Breast epithelium (tissue), 4 donors: ENCODE results near the gene FAM131A. TPM values are rescaled to one million over a fixed set of nuclear protein-coding genes. Genes with fewer than 3 reads are reported as not detected.

Experiments
- DNase-seq, 2 donors: peaks; one replicate each; pipeline ENCODE4 v3.0.0-alpha.2; 2019; ENCODE audit warnings: low spot score in 2 of 2
- H3K27ac ChIP-seq, 2 donors: fragments of 200-600 bp; sonication (generic) in 1 of 2; one replicate each; pipeline ENCODE4 v1.5.1; 2016 to 2019; ENCODE audit warnings: mild to moderate bottlenecking in 1 of 2
- H3K27me3 ChIP-seq, 2 donors: fragments of 200-600 bp; sonication (generic) in 1 of 2; one replicate each; pipeline versions ENCODE4 v1.5.1 to v1.6.0; 2017 to 2019; ENCODE audit warnings: control low read depth in 1 of 2, mild to moderate bottlenecking in 1 of 2
- H3K36me3 ChIP-seq: fragments of 200-600 bp; one replicate; pipeline ENCODE4 v1.5.1; 2019
- H3K4me1 ChIP-seq, 2 donors: fragments of 200-600 bp; sonication (generic); one replicate each; pipeline ENCODE4 v1.5.1; 2016 to 2019; ENCODE audit warnings: control low read depth in 1 of 2
- H3K4me3 ChIP-seq, 3 donors: fragments of 200-600 bp; sonication (generic); 1 replicate in 2 of 3; 2 replicates in 1 of 3; pipeline ENCODE4 v1.5.1; 2016 to 2019; ENCODE audit warnings: mild to moderate bottlenecking in 3 of 3, moderate library complexity in 2 of 3
- H3K9me3 ChIP-seq, 2 donors: fragments of 200-600 bp; sonication (generic) in 1 of 2; one replicate each; pipeline ENCODE4 v1.5.1; 2016 to 2019; ENCODE audit warnings: control low read depth in 1 of 2
- CTCF ChIP-seq, 3 donors: fragments of 450-650 bp; IDR thresholded peaks; one replicate each; pipeline ENCODE4 v1.5.1; 2016 to 2017; ENCODE audit warnings: antibody characterized with exemption in 3 of 3, mild to moderate bottlenecking in 3 of 3, moderate library complexity in 3 of 3
- POLR2A ChIP-seq: fragments of 450-650 bp; IDR thresholded peaks from one replicate; pipeline ENCODE4 v1.6.1; 2016; ENCODE audit warnings: antibody characterized with exemption, mild to moderate bottlenecking, moderate library complexity
- POLR2AphosphoS5 ChIP-seq, 3 donors: sonication (generic); formaldehyde crosslinking; IDR thresholded peaks; one replicate each; pipeline ENCODE4 v1.6.1; 2017; ENCODE audit warnings: antibody characterized with exemption in 3 of 3
- intact Hi-C: fragments of 100-400 bp; cut with DNase I; formaldehyde crosslinking; loops from one replicate; pipeline ENCODE4 v1.15.1; 2023; ENCODE audit warnings: low total_unique reads
- total RNA-seq, 3 donors: library from RNA; depleted of rRNA; stranded (reverse); fragments of >200 nt; gene quantifications; one replicate each; pipeline ENCODE4 v1.1.0, GENCODE V29; 2016

The FAM131A gene
- total RNA-seq, 3 donors from 2014 or later, result 18.7 to 32.4 (median 26.5) TPM

- no peak overlapping the region for H3K4me3 ChIP-seq
- H3K27ac ChIP-seq, result no peak overlapping the region
- H3K27me3 ChIP-seq, result no peaks in the 10 kb centered on the region
- intact Hi-C loops, result no loop called here
- no peaks in the 10 kb centered on the region for H3K9me3 ChIP-seq
- no peak for TF ChIP-seq CTCF (IDR thresholded peaks at IDR 0.05)
- no peak for TF ChIP-seq POLR2AphosphoS5 (IDR thresholded peaks at IDR 0.05)
- no peak for TF ChIP-seq POLR2A
- no peak for DNase-seq
- no peaks in the 10 kb centered on the region for H3K4me1 ChIP-seq
- no peaks in the 10 kb centered on the region for H3K36me3 ChIP-seq
Observed at GRCh38 chr3:184352897-184353545, 15.6 kb downstream of the FAM131A start.

GRCh38 chr3:184353546-184353941, 16.1 kb downstream of the FAM131A start:
- no peaks in the 10 kb centered on the region for H3K36me3 ChIP-seq
- no peaks in the 10 kb centered on the region for H3K9me3 ChIP-seq
- no peaks in the 10 kb centered on the region for H3K27me3 ChIP-seq
- intact Hi-C loops, result no loop called here
- no peaks in the 10 kb centered on the region for H3K4me1 ChIP-seq
- H3K27ac ChIP-seq, result no peak overlapping the region
- no peak for DNase-seq
- TF ChIP-seq CTCF (IDR thresholded peaks at IDR 0.05) (no peak), POLR2AphosphoS5 (IDR thresholded peaks at IDR 0.05) (no peak), POLR2A (no peak)
- H3K4me3 ChIP-seq, result no peak overlapping the region

- DNase-seq, result no peak
- intact Hi-C loops, result loop anchor here (1.0 kb wide), 1 partner anchor 31 kb away; no protein-coding TSS in a partner anchor
- Histone ChIP-seq H3K27ac (no peak overlapping the region), H3K27me3 (no peaks in the 10 kb centered on the region), H3K4me1 (no peaks in the 10 kb centered on the region), H3K36me3 (no peaks in the 10 kb centered on the region), H3K4me3 (peak overlapping the region in 1 of 3 donors; percentile 15), H3K9me3 (no peaks in the 10 kb centered on the region)
- TF ChIP-seq POLR2A, result no peak
- TF ChIP-seq CTCF (IDR thresholded peaks at IDR 0.05), result peak in 2 of 3 donors; percentile 46
Observed at GRCh38 chr3:184354121-184354728, 16.8 kb downstream of the FAM131A start.

GRCh38 chr3:184354754-184355153, 17.4 kb downstream of the FAM131A start:
- Histone ChIP-seq H3K27me3 (no peaks in the 10 kb centered on the region), H3K4me3 (no peak overlapping the region), H3K4me1 (no peaks in the 10 kb centered on the region), H3K27ac (no peak overlapping the region), H3K9me3 (no peaks in the 10 kb centered on the region), H3K36me3 (no peaks in the 10 kb centered on the region)
- TF ChIP-seq POLR2AphosphoS5 (IDR thresholded peaks at IDR 0.05) (no peak), CTCF (IDR thresholded peaks at IDR 0.05) (no peak), POLR2A (no peak)
- DNase-seq, result no peak
- intact Hi-C loops, result loop anchor here (1.0 kb wide), 1 partner anchor 31 kb away; no protein-coding TSS in a partner anchor

- DNase-seq, result no peak
- intact Hi-C loops, result no loop called here
- no peaks in the 10 kb centered on the region for H3K9me3 ChIP-seq
Observed at GRCh38 chr3:184355261-184356040, 18.1 kb downstream of the FAM131A start.

More at GRCh38 chr3:184355261-184356040, 18.1 kb downstream of the FAM131A start:
- H3K4me1 ChIP-seq, result peaks cover 0 to 6% of the 10 kb centered on the region in 2 donors
- no peak overlapping the region for H3K4me3 ChIP-seq
- TF ChIP-seq CTCF (IDR thresholded peaks at IDR 0.05) (no peak), POLR2A (no peak)
- H3K27ac ChIP-seq, result no peak overlapping the region
- H3K27me3 ChIP-seq, result no peaks in the 10 kb centered on the region
- no peaks in the 10 kb centered on the region for H3K36me3 ChIP-seq
